GM19328 (cell line): ENCODE results near the gene IGLL5.
"Not testable (repeated sequence)": the region's sequence is repeated elsewhere in the genome, so short reads cannot be mapped to it uniquely, and the experiment has no call there.

Source experiments
- ATAC-seq: cut with Tn5 transposase; IDR thresholded peaks from one replicate; pipeline ENCODE4 v1.9.1; 2021; ENCODE audit warnings: mild to moderate bottlenecking, moderate library complexity; ENCODE audit not compliant: unreplicated experiment

Gene IGLL5

GRCh38 chr22:22912135-22912987 is 24.7 kb downstream of the IGLL5 start:
- ATAC-seq = no peak

GRCh38 chr22:22912988-22913253 is 25.3 kb downstream of the IGLL5 start:
- no peak for ATAC-seq

GRCh38 chr22:22913989-22914388 is 26.4 kb downstream of the IGLL5 start:
- no peak for ATAC-seq

GRCh38 chr22:22914726-22915669 is 27.4 kb downstream of the IGLL5 start:
- ATAC-seq = no peak

- no peak for ATAC-seq
Observed at GRCh38 chr22:22915670-22916035, 28.0 kb downstream of the IGLL5 start.

- ATAC-seq = no peak
Observed at GRCh38 chr22:22916215-22916951, 28.8 kb downstream of the IGLL5 start.

GRCh38 chr22:22916952-22917290 is 29.3 kb downstream of the IGLL5 start:
- ATAC-seq = no peak

- no peak for ATAC-seq
Observed at GRCh38 chr22:22917377-22917776, 29.8 kb downstream of the IGLL5 start.

- ATAC-seq = no peak
Observed at GRCh38 chr22:22918297-22918965, 30.8 kb downstream of the IGLL5 start.

- no peak for ATAC-seq
Observed at GRCh38 chr22:22919041-22919440, 31.4 kb downstream of the IGLL5 start.

GRCh38 chr22:22920104-22920654 is 32.6 kb downstream of the IGLL5 start:
- no peak for ATAC-seq

- ATAC-seq = no peak
Observed at GRCh38 chr22:22920910-22921550, 33.4 kb downstream of the IGLL5 start.

GRCh38 chr22:22921575-22921974 is 34.0 kb downstream of the IGLL5 start:
- no peak for ATAC-seq

- not testable (repeated sequence) for ATAC-seq
Observed at GRCh38 chr22:22922092-22922953, 34.7 kb downstream of the IGLL5 start.

GRCh38 chr22:22922954-22923319 is 35.3 kb downstream of the IGLL5 start:
- ATAC-seq = no peak

- ATAC-seq = no peak
Observed at GRCh38 chr22:22923379-22923778, 35.8 kb downstream of the IGLL5 start.

- no peak for ATAC-seq
Observed at GRCh38 chr22:22923930-22924329, 36.3 kb downstream of the IGLL5 start.

- no peak for ATAC-seq
Observed at GRCh38 chr22:22924369-22925145, 36.9 kb downstream of the IGLL5 start.
